HG03066 (cell line): ENCODE measurements around the gene LIF.

Source experiments
- ATAC-seq: cut with Tn5 transposase; IDR thresholded peaks from one replicate; pipeline ENCODE4 v1.9.1; 2021; ENCODE audit warnings: low read depth; ENCODE audit not compliant: unreplicated experiment

Gene LIF

GRCh38 chr22:30195245-30196140 is 51.1 kb downstream of the LIF start:
- no peak for ATAC-seq

GRCh38 chr22:30193031-30193775 is 53.4 kb downstream of the LIF start:
- ATAC-seq = no peak

- ATAC-seq = no peak
These were observed 54.1 kb downstream of the LIF start for GRCh38 chr22:30192427-30192826.

- ATAC-seq = no peak
These were observed 55.4 kb downstream of the LIF start for GRCh38 chr22:30191040-30191701.

GRCh38 chr22:30190574-30190973 is 56.0 kb downstream of the LIF start:
- no peak for ATAC-seq
